GM21737 (cell line): ENCODE data around the gene GFRA4.

Experiments
- ATAC-seq: cut with Tn5 transposase; IDR thresholded peaks from one replicate; pipeline ENCODE4 v1.9.1; 2021; ENCODE audit warnings: mild to moderate bottlenecking, moderate library complexity; ENCODE audit not compliant: unreplicated experiment

The GFRA4 gene

DNA sequence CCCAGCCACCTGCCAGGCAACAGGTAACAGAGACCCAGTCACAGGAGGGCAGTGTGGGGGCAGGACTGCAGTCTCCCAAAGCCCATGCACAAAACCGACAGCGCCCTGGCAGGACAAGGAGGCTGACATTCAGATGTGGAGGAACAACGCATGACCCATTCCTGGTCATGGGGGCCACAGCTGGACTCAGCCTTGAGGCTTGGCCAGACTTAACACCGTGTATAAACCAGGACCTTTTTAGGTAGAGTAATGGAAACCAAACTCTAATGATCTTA is 8.1 kb downstream of the GFRA4 start:
- ATAC-seq = no peak

- ATAC-seq = no peak
Measured at GRCh38 chr20:3654326-3655130, 8.7 kb downstream of the GFRA4 start.

DNA sequence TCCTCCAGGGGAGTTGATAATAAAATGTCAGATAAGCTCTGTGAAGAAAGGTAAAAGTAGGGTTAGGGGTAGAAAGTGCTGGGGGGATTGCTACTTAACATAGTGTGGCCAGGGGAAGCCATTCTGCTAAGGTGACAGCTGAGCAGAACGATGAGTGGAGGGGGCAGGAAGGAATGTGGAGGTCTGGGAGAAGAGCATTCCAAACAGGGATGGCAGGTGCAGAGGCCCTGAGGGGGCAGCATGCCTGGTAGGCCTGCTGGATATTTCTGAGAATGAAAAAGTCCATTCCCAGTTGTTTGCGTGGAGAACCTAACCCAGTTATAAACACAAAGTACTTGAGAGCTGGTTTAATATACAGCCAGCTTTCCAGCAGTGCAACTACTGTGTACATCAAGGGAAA is 9.3 kb downstream of the GFRA4 start:
- no peak for ATAC-seq

- ATAC-seq = no peak
Measured at GRCh38 chr20:3652676-3653596, 10.3 kb downstream of the GFRA4 start.

DNA sequence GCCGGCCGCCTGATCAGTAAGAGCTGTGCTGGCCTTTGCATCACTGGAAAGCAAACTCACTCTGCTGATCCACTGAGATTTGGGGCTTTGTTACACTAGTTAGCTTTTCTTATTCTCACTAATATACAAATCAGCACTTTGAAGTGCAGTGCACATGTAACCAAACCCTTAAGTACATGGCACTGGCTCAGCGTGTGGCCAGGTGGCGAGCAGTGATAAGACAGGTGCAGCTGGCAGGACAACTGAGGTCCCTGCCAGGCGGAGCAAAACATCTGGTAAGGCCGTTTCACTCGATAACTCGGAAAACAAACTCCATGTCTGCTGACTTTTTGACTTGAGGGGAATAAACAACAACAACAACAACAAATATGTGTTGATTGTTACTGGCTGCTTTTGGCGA is 11.0 kb downstream of the GFRA4 start:
- ATAC-seq = no peak

- ATAC-seq = no peak
Measured at GRCh38 chr20:3651204-3651962, 11.8 kb downstream of the GFRA4 start.

DNA sequence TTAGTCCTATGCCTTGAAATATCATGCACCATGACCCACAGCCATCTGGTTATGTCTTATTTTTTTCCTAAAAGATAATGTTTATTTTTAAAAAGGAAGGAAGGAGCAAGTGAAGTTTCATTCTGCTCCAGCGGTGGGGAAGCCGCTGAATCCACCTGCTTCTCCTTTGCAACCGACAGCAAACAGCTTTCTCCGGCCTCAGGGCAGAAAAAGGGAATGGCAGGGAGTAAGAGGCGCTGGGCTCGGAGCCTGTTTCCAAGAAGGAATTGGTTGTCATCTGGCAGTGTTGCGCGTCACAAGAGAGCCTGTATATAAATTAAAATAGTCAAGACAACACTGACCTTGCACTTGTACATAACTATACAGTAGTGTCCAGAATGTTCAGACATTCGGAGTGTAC is 14.2 kb downstream of the GFRA4 start:
- no peak for ATAC-seq

DNA sequence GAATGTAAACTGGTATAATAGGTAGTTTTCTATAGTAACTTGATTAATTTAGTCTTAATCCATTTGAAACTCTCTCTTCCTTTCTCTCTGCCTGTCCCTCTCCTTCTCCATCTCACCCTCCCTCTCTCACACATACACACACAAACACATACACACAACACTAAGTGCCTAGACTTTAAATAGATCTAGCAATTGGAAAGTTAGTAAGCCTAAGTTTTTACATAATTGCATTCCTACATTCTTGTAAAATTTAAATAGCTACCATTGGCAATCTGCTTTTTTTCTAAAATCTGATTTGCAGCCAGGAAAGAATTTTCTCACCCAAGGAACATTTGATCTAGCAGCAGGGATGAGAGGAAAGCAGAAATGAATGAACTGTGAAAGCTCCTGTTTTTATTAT is 15.7 kb downstream of the GFRA4 start:
- ATAC-seq = no peak

DNA sequence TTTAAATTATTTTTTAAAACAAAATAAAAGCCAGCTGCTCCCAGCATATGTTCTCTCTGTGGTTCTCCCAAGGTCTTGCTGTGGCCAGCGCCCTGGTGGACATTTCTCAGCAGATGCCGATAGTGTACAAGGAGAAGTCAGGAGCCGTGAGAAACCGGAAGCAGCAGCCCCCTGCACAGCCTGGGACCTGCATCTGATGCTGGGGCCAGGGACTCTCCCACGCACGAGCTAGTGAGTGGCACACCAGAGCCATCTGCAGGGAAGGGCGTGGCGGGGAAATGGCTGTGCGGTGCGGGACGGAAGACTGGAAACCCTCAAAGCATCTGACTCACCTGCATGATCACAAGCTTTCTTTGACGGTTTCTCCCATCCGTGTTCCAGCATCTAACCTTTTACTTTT is 16.5 kb downstream of the GFRA4 start:
- no peak for ATAC-seq

DNA sequence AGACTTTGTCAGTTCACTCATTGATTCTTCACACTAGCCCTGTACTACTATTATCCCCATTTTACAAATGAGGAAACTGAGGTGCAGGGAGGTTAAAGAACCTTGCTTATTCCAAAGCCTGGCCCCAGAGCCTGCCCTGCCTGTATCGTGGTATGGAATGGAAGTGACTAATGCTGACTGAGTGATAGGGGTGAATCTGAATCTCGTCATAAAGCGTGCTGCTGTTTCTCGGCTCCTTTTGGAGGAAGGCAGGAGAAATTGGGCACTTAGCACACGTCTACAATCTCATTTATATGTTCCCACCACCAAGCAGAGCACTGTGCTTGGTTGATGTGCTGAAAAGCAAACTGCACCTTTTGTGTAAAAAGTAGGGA is 17.1 kb downstream of the GFRA4 start:
- no peak for ATAC-seq

DNA sequence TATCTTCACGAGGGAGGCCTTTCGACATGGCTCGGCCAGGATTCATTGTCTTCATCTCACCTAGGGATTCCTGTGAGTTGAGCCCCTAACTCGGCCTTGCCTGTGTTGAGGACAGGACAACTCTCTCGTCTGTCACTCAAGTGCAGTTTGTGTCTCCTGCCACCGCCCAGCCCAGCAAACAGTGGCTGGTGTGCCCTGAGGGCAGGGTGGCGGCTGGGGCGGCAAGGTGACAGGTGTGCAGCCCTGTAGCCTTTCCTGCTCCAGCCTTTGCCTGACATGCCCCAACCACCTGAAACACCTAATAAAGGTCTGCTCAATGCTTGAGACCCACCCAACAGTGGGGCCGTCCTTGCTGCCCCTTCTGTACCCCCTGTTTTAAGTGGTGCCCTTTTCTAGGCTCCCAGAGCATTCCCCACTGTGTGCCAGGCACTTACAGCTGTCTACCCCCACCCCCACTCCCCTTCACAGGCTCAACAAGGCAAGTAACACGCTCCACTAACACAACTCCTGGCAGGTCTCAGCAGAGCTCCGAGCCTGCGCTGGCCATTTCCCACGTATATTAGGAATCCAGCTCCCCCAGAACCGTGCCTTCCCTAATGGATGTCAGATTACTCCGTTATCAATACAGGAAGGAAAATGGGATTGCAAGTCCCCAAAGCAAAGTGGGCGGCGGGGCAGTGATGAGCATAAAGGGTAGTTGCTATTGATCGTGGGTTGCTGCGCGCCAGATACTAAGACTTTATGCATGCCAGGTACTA is 17.7 kb downstream of the GFRA4 start:
- ATAC-seq = no peak

DNA sequence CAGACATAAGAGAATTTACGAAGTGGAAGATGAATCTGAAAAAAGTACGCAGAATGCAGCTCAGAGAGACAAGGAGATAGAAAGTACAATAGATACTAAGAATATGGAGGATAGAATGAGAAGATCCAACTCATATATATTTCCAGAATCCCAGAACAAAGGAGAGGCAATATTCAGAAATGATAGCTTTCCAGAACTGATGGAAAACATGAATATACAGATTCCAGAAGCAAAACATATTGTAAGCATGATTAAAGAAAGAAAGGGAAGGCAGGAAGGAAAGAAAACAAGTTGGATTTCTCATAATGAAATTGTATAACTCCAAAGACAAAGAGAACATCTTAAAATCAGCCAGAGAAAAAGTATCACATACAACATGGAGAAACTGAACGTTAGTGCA is 22.9 kb downstream of the GFRA4 start:
- no peak for ATAC-seq

DNA sequence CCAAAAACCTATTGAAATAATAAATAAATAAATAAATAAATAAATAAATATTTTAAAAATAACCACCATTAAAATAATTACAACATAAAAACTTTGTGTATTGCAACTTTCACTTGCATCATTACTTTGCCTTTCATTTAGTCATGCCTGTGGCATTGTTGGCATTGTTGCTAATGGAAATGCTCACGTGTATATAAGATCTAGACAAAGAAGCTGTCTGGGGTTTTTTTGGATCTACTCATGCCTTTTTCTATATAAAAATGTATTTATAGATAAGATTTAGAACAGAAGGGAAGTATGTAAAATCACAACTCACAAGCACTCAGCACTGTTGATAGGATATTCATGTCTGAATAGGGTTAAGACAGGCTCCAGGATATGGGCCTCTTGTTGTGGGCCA is 27.9 kb downstream of the GFRA4 start:
- ATAC-seq = no peak

- no peak for ATAC-seq
Measured at GRCh38 chr20:3633913-3634478, 29.2 kb downstream of the GFRA4 start.

- ATAC-seq = no peak
Measured at GRCh38 chr20:3632311-3633004, 30.7 kb downstream of the GFRA4 start.

GRCh38 chr20:3631534-3631933 is 31.7 kb downstream of the GFRA4 start:
- ATAC-seq = no peak

DNA sequence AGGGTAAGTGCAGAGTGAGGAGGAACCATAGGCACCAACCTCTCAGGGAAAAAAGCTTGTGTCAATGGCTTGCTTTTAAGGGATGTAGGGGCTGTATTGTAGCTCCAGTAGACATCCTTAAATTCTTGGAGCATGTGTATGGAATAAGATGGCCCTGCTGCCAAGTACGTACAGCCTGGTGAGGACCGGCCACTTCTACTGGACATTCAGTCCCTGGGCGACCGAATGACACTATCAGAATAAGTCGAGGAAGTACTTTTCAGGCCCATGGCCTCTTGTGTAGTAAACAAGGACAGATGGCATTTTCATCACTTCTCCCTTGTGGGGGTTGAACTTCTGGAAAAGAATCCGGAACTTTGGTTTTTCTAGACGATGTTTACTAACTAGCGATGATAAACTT is 32.8 kb downstream of the GFRA4 start:
- no peak for ATAC-seq

DNA sequence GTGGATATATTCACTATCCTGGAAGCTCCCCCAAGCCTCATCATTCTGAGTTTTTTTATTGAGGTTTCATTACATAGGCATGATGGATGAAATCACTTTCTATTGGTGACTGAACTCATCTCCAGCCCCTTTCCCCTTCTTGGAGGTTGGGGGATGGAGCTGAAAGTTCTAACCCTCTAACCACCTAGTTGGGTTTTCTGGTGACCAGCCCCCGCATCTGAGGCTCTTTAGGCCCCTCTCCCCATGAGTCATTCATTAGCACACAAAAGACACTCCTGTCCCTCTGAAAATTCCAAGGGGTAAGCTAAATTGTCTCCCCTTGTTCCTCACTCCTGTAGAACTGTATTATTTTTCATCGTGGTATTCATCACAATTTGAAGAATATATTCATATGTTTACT is 33.3 kb downstream of the GFRA4 start:
- ATAC-seq = no peak

DNA sequence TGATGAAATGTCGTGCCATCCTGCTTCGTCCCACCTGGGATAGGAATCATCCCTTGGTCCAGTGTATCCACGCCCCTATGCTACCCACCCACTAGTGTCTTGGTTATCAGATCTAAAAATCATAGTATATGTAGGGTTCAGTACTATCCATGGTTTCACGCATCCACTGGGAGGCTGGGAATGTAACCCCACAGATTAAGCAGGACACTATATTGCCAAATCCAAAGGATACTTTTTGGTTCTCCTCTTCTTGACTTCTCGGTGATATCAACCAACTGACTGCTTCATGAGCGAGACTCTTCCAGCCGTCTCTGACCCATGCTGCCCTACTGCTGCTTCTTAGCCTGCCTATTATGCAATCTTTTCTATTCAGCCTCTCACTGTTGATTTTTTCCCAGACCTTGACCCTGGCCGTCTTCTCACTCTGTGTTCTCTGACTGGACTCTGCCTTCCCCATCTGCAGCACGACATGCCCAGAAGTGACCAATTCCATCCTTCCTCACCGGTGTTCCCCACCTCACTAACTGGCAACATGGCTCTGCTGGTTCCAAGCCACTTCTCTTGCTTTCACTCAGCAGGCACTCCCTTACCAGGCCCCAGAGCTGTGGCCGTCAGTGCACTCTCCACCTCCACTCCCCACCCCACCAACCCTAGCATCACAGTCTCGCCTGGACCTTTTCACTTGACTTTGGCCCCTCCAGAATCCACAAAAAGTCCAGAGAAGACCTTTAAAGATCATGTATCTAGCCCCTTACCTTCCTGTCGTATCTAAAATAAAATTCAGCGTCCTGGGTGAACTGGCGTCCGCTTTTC is 34.5 kb downstream of the GFRA4 start:
- ATAC-seq = no peak
